ENCODE data around the gene GDF3. TPM values are rescaled to one million over a fixed set of nuclear protein-coding genes. Genes with fewer than 3 reads are reported as not detected.
"Not testable (repeated sequence)": the region's sequence is repeated elsewhere in the genome, so short reads cannot be mapped to it uniquely, and the experiment has no call there.

GDF3 gene
- total RNA-seq, 1 donor from 2014 or later, result 77.7 TPM

DNA sequence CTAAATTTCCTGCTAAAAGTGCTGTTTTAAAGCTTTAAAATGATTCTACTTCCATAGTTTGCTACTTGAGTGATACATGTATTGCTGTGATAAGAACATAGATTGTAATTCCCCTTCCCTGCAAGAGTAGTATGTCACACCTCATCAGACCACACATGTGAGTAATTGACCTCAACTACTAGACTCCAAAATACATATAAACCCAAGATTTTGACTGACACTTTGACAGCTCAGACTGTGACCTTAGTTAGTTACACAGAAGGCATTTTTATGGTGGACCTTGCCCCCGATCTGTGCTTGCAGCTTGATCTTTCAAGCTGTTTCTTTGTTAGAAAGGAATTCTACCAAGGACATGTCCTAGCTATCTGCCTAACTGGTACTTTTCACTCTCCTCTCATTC lies 48.5 kb downstream of the GDF3 start:
- DNase-seq (ENCODE audit: low spot score), result no peak
- Mint-ChIP-seq H3K27ac (ENCODE audit: unreplicated experiment) (no peak overlapping the region), H3K9me3 (ENCODE audit: unreplicated experiment) (no peaks in the 10 kb centered on the region), H3K4me1 (ENCODE audit: unreplicated experiment) (peaks cover 43% of the 10 kb centered on the region), H3K27me3 (ENCODE audit: unreplicated experiment) (no peaks in the 10 kb centered on the region), H3K36me3 (ENCODE audit: low read depth, unreplicated experiment) (no peaks in the 10 kb centered on the region), H3K4me3 (ENCODE audit: unreplicated experiment) (no peak overlapping the region)
- TF ChIP-seq, protein P1, sequence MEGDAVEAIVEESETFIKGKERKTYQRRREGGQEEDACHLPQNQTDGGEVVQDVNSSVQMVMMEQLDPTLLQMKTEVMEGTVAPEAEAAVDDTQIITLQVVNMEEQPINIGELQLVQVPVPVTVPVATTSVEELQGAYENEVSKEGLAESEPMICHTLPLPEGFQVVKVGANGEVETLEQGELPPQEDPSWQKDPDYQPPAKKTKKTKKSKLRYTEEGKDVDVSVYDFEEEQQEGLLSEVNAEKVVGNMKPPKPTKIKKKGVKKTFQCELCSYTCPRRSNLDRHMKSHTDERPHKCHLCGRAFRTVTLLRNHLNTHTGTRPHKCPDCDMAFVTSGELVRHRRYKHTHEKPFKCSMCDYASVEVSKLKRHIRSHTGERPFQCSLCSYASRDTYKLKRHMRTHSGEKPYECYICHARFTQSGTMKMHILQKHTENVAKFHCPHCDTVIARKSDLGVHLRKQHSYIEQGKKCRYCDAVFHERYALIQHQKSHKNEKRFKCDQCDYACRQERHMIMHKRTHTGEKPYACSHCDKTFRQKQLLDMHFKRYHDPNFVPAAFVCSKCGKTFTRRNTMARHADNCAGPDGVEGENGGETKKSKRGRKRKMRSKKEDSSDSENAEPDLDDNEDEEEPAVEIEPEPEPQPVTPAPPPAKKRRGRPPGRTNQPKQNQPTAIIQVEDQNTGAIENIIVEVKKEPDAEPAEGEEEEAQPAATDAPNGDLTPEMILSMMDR (IDR thresholded peaks at IDR 0.05; ENCODE audit: unreplicated experiment), result no peak

DNA sequence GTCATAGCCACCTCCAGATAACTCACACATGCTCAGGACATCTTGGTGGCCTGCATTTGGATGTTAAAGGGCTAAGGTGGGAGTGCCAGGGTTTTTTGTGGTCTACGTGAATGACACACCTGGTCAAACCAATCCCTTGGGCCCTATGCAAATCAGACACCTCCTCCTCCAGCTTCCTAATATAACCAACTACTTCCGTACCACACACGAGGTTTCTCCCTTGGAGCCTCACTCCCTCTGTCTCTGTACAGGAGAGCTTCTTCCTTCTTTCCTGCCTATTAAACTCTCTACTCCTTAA lies 49.4 kb downstream of the GDF3 start:
- H3K4me1 Mint-ChIP-seq (ENCODE audit: unreplicated experiment), result peaks cover 45% of the 10 kb centered on the region
- H3K36me3 Mint-ChIP-seq (ENCODE audit: low read depth, unreplicated experiment), result peaks cover under 1% of the 10 kb centered on the region
- no peaks in the 10 kb centered on the region for H3K9me3 Mint-ChIP-seq (ENCODE audit: unreplicated experiment)
- no peak for DNase-seq (ENCODE audit: low spot score)
- no peak overlapping the region for H3K4me3 Mint-ChIP-seq (ENCODE audit: unreplicated experiment)
- H3K27me3 Mint-ChIP-seq (ENCODE audit: unreplicated experiment), result no peaks in the 10 kb centered on the region
- TF ChIP-seq, protein P1 (IDR thresholded peaks at IDR 0.05; ENCODE audit: unreplicated experiment), result no peak
- no peak overlapping the region for H3K27ac Mint-ChIP-seq (ENCODE audit: unreplicated experiment)

DNA sequence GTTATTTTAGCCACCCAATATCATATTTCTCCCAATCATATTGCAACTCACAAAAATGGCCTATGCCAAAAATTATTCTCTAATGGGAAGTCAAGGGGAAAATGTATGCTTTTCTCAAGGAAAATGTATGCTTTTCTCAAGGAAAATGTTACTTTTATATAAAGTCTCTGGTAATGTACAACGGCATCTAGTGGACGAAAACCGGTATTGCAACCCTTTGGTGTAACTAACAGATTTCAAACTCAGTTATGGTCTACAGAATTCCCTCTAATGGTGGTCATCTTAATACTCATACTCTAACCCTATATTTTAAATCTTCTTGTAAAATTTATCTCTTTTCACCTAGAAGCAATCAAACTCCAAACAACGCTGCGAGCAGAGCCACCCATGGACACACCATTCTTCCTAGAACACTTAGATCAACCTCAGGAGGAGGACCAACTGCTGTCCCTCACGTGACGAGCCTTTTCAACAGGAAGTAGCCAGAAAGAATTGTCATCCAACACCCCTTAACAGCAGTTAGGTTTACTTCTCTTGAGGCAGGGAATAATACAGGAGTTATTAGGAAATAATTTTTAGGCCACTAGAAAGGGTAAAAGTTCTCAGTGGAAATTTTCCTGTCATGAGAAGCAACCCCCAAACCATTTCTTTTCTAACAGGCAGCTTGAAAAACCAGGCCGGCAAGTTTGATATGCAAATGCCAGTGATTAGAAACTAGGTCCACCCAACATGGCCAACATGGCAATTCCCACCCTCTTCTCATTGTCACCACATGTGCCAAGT lies 50.0 kb downstream of the GDF3 start:
- Mint-ChIP-seq H3K4me1 (ENCODE audit: unreplicated experiment) (peaks cover 45% of the 10 kb centered on the region), H3K36me3 (ENCODE audit: low read depth, unreplicated experiment) (peaks cover 3% of the 10 kb centered on the region), H3K27ac (ENCODE audit: unreplicated experiment) (peak overlapping the region; percentile 15), H3K27me3 (ENCODE audit: unreplicated experiment) (no peaks in the 10 kb centered on the region), H3K4me3 (ENCODE audit: unreplicated experiment) (no peak overlapping the region), H3K9me3 (ENCODE audit: unreplicated experiment) (no peaks in the 10 kb centered on the region)
- TF ChIP-seq, protein P1 (IDR thresholded peaks at IDR 0.05; ENCODE audit: unreplicated experiment), result peak; percentile 91
- no peak for DNase-seq (ENCODE audit: low spot score)

DNA sequence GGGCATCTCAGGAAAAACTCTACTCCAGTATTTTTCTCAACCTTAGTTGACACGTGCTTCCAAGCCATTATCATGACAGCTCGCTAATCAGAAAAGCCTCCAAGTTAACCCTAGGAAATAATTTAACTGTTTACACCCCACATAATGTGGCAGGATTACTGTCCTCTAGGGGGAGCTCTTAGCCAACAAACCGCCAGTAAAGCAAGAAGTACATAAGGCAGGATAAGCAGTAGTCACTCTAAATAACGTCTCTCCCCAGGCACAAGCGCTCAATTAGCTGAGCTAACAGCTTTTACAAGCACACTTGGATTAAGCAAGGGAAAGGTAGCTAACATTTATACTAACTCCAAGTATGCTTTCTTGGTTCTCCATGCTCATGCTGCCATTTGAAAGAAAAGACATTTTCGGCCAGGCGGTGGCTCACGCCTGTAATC lies 52.7 kb downstream of the GDF3 start:
- Mint-ChIP-seq H3K4me1 (ENCODE audit: unreplicated experiment) (peaks cover 48% of the 10 kb centered on the region), H3K27me3 (ENCODE audit: unreplicated experiment) (no peaks in the 10 kb centered on the region), H3K4me3 (ENCODE audit: unreplicated experiment) (no peak overlapping the region), H3K27ac (ENCODE audit: unreplicated experiment) (peak overlapping the region; percentile 88), H3K36me3 (ENCODE audit: low read depth, unreplicated experiment) (peaks cover 3% of the 10 kb centered on the region), H3K9me3 (ENCODE audit: unreplicated experiment) (no peaks in the 10 kb centered on the region)
- peak; percentile 34 for DNase-seq (ENCODE audit: low spot score)
- TF ChIP-seq, protein P1 (IDR thresholded peaks at IDR 0.05; ENCODE audit: unreplicated experiment), result peak; percentile 87

DNA sequence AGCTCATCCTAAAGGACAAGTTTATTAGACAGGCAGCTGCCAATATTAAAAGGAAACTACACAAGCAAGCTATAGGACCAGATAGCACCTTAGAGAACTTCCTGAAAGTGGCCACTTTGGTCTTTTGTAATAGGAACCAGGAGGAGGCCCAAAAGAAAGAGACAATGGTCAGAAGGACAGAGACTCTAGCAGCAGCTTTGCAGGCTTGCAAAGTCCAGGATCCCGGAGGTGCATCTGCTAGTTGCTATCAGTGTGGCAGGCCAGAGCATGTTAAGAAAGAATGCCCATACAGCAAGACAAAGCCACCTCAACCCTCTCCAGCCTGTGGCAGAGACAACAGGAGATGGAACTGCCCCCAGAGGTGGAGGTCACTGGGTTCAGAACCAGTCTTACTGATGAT lies 53.3 kb downstream of the GDF3 start:
- no peak for DNase-seq (ENCODE audit: low spot score)
- H3K4me3 Mint-ChIP-seq (ENCODE audit: unreplicated experiment), result no peak overlapping the region
- TF ChIP-seq, protein P1 (IDR thresholded peaks at IDR 0.05; ENCODE audit: unreplicated experiment), result no peak
- H3K27me3 Mint-ChIP-seq (ENCODE audit: unreplicated experiment), result peaks cover 2% of the 10 kb centered on the region
- no peaks in the 10 kb centered on the region for H3K9me3 Mint-ChIP-seq (ENCODE audit: unreplicated experiment)
- peaks cover 51% of the 10 kb centered on the region for H3K4me1 Mint-ChIP-seq (ENCODE audit: unreplicated experiment)
- no peak overlapping the region for H3K27ac Mint-ChIP-seq (ENCODE audit: unreplicated experiment)
- peaks cover 3% of the 10 kb centered on the region for H3K36me3 Mint-ChIP-seq (ENCODE audit: low read depth, unreplicated experiment)

DNA sequence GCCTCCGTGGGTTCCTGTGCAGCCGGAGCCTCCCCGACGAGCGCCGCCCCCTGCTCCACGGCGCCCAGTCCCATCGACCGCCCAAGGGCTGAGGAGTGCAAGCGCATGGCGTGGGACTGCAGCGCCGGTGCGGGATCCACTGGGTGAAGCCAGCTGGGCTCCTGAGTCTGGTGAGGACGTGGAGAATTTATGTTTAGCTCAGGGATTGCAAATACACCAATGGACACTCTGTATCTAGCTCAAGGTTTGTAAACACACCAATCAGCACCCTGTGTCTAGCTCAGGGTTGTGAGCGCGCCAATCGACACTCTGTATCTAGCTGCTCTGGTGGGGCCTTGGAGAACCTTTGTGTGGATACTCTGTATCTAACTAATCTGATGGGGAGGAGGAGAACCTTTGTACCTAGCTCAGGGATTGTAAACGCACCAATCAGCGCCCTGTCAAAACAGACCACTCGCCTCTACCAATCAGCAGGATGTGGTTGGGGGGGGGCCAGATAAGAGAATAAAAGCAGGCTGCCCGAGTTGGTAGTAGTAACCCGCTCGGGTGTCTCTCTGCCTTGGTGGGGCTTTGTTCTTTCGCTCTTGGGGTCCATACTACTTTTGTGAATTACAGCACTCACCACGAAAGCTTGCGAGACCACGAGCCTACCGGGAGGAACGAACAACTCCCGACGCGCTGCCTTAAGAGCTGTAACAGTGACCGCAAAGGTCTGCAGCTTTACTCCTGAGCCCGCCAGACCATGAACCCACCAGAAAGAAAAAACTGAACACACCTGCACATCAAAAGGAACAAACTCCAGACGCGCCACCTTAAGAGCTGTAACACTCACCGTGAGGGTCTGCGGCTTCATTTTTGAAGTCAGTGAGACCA lies 55.2 kb downstream of the GDF3 start:
- peaks cover 46% of the 10 kb centered on the region for H3K4me1 Mint-ChIP-seq (ENCODE audit: unreplicated experiment)
- H3K4me3 Mint-ChIP-seq (ENCODE audit: unreplicated experiment); H3K36me3 Mint-ChIP-seq (ENCODE audit: low read depth, unreplicated experiment); H3K27ac Mint-ChIP-seq (ENCODE audit: unreplicated experiment); DNase-seq (ENCODE audit: low spot score); H3K9me3 Mint-ChIP-seq (ENCODE audit: unreplicated experiment); H3K27me3 Mint-ChIP-seq (ENCODE audit: unreplicated experiment): not testable (repeated sequence)
